AG08396 (cell line): Measurements from ENCODE around the gene ARHGEF17.

Source experiments
- DNase-seq: peaks from one replicate; pipeline ENCODE4 v3.0.0; 2012; ENCODE audit warnings: low spot score, mixed read lengths

The ARHGEF17 gene

GRCh38 chr11:73356979-73357860, 49.1 kb downstream of the ARHGEF17 start:
- no peak for DNase-seq

GRCh38 chr11:73358071-73358470, 50.0 kb downstream of the ARHGEF17 start:
- peak; percentile 58 for DNase-seq

- DNase-seq: no peak
Observed at GRCh38 chr11:73359341-73359740, 51.3 kb downstream of the ARHGEF17 start.

GRCh38 chr11:73359930-73360742, 52.1 kb downstream of the ARHGEF17 start:
- peak; percentile 49 for DNase-seq

GRCh38 chr11:73360743-73361369, 52.8 kb downstream of the ARHGEF17 start:
- no peak for DNase-seq

GRCh38 chr11:73361953-73362776, 54.1 kb downstream of the ARHGEF17 start:
- DNase-seq: peak; percentile 51

- no peak for DNase-seq
Observed at GRCh38 chr11:73363147-73363546, 55.1 kb downstream of the ARHGEF17 start.

GRCh38 chr11:73365352-73366264, 57.5 kb downstream of the ARHGEF17 start:
- no peak for DNase-seq

GRCh38 chr11:73366265-73366610, 58.2 kb downstream of the ARHGEF17 start:
- DNase-seq: no peak

GRCh38 chr11:73366953-73367352, 58.9 kb downstream of the ARHGEF17 start:
- no peak for DNase-seq

GRCh38 chr11:73367482-73368024, 59.5 kb downstream of the ARHGEF17 start:
- DNase-seq: no peak

- peak; percentile 62 for DNase-seq
Observed at GRCh38 chr11:73372375-73372993, 64.4 kb downstream of the ARHGEF17 start.

- no peak for DNase-seq
Observed at GRCh38 chr11:73374151-73374550, 66.1 kb downstream of the ARHGEF17 start.

- DNase-seq: no peak
Observed at GRCh38 chr11:73375830-73376159, 67.7 kb downstream of the ARHGEF17 start.

GRCh38 chr11:73376160-73376802, 68.2 kb downstream of the ARHGEF17 start, which contains the start of gene RELT:
TSS of gene RELT (plus strand) at chr11:73376399. CDS start at chr11:73389137, 12,738 bp downstream.
- DNase-seq: peak; percentile 99

- peak; percentile 85 for DNase-seq
Observed at GRCh38 chr11:73376803-73377629, 68.9 kb downstream of the ARHGEF17 start.

GRCh38 chr11:73379189-73379880, 71.3 kb downstream of the ARHGEF17 start:
- DNase-seq: no peak

- no peak for DNase-seq
Observed at GRCh38 chr11:73380331-73380730, 72.3 kb downstream of the ARHGEF17 start.
